Suprapubic skin (tissue), 3 donors: Measurements from ENCODE around the gene NRCAM.

Experiments used
- POLR2A ChIP-seq, 2 donors: fragments of 450-650 bp; IDR thresholded peaks; one replicate each; pipeline ENCODE4 v1.6.1; 2017; ENCODE audit warnings: antibody characterized with exemption in 2 of 2, mild to moderate bottlenecking in 2 of 2, moderate library complexity in 2 of 2
- TF ChIP-seq, protein P1 (sequence below), 2 donors: fragments of 200-600 bp in 1 of 2; fragments of 450-650 bp in 1 of 2; sonication (generic) in 1 of 2; IDR thresholded peaks; one replicate each; pipeline ENCODE4 v1.5.1; 2016 to 2019; ENCODE audit warnings: antibody characterized with exemption in 2 of 2, mild to moderate bottlenecking in 1 of 2, moderate library complexity in 1 of 2

DNA sequence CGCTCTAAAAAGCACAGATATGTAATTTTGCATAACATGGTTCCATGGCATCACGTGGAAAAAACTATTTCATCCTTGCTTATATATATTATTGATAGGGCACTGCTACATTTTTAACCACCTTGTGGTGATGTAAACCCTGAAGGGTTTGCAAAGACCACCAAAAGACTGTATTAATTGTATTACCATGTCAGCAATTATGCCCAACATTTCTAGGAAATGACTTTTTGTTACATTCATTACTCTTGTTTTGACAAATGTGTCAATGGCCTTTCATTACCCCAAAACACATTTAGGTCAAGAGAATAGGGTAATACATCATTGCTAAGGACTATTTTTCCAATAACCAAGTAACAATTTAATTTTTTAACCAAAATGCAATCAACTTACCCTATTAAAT lies 142.2 kb downstream of the NRCAM start:
- TF ChIP-seq, protein P1, sequence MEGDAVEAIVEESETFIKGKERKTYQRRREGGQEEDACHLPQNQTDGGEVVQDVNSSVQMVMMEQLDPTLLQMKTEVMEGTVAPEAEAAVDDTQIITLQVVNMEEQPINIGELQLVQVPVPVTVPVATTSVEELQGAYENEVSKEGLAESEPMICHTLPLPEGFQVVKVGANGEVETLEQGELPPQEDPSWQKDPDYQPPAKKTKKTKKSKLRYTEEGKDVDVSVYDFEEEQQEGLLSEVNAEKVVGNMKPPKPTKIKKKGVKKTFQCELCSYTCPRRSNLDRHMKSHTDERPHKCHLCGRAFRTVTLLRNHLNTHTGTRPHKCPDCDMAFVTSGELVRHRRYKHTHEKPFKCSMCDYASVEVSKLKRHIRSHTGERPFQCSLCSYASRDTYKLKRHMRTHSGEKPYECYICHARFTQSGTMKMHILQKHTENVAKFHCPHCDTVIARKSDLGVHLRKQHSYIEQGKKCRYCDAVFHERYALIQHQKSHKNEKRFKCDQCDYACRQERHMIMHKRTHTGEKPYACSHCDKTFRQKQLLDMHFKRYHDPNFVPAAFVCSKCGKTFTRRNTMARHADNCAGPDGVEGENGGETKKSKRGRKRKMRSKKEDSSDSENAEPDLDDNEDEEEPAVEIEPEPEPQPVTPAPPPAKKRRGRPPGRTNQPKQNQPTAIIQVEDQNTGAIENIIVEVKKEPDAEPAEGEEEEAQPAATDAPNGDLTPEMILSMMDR (IDR thresholded peaks at IDR 0.05): no peak
- no peak for TF ChIP-seq POLR2A (IDR thresholded peaks at IDR 0.05)
